DMS79 (cell line): Measurements from ENCODE around the gene MAP3K15.

Experiments used
- DNase-seq: peaks from one replicate; lab custom pipeline; 2025; lab: John Stamatoyannopoulos, UW

The MAP3K15 gene

GRCh38 chrX:19343535-19344408 is 171.5 kb downstream of the MAP3K15 start, which contains the start of gene PDHA1:
TSS of gene PDHA1 (plus strand) at chrX:19343927. CDS start at chrX:19344038, 111 bp downstream.
- DNase-seq = peak; percentile 52

GRCh38 chrX:19343085-19343534 is 172.2 kb downstream of the MAP3K15 start:
- no peak for DNase-seq

- DNase-seq = peak; percentile 0
These were observed 172.9 kb downstream of the MAP3K15 start for GRCh38 chrX:19342331-19342906.

- no peak for DNase-seq
These were observed 180.2 kb downstream of the MAP3K15 start for GRCh38 chrX:19334945-19335626.

GRCh38 chrX:19332983-19333382 is 182.3 kb downstream of the MAP3K15 start:
- DNase-seq = peak; percentile 14

- no peak for DNase-seq
These were observed 183.5 kb downstream of the MAP3K15 start for GRCh38 chrX:19331831-19332230.

GRCh38 chrX:19326567-19326966 is 188.7 kb downstream of the MAP3K15 start:
- DNase-seq = no peak
